Endothelial cell (in vitro differentiated cells): Measurements from ENCODE around the gene MRPL44. TPM values are rescaled to one million over a fixed set of nuclear protein-coding genes. Genes with fewer than 3 reads are reported as not detected.

Experiments used
- DNase-seq: peaks from one replicate; pipeline ENCODE4 v3.0.0; 2021; ENCODE audit warnings: low spot score
- H3K27ac Mint-ChIP-seq: one replicate; pipeline ENCODE4 v1.8.0; 2021; ENCODE audit warnings: mixed read lengths, inconsistent platforms; ENCODE audit not compliant: unreplicated experiment
- H3K27me3 Mint-ChIP-seq: one replicate; pipeline ENCODE4 v1.8.0; 2021; ENCODE audit warnings: mild to moderate bottlenecking, moderate library complexity, mixed read lengths, inconsistent platforms; ENCODE audit not compliant: unreplicated experiment
- H3K36me3 Mint-ChIP-seq: one replicate; pipeline ENCODE4 v1.8.0; 2021; ENCODE audit warnings: mild to moderate bottlenecking, low read depth, mixed read lengths, inconsistent platforms; ENCODE audit not compliant: unreplicated experiment
- H3K4me1 Mint-ChIP-seq: one replicate; pipeline ENCODE4 v1.8.0; 2021; ENCODE audit warnings: mild to moderate bottlenecking, mixed read lengths, inconsistent platforms; ENCODE audit not compliant: unreplicated experiment
- H3K4me3 Mint-ChIP-seq: one replicate; pipeline ENCODE4 v1.8.0; 2021; ENCODE audit warnings: mild to moderate bottlenecking, mixed read lengths, inconsistent platforms; ENCODE audit not compliant: unreplicated experiment
- H3K9me3 Mint-ChIP-seq: one replicate; pipeline ENCODE4 v1.8.0; 2021; ENCODE audit warnings: mixed read lengths, inconsistent platforms; ENCODE audit not compliant: unreplicated experiment
- total RNA-seq: library from RNA; stranded (reverse); fragmentation: NEBNext Ultra II Directional; extraction: Animal tissue kit (Norgen Biotek cat#: 25700); gene quantifications from one replicate; pipeline ENCODE4 v1.2.1, GENCODE V29; 2021; ENCODE audit not compliant: unreplicated experiment
- TF ChIP-seq, protein P1 (sequence below): fragments of 200-600 bp; sonication (generic); IDR thresholded peaks from one replicate; pipeline ENCODE4 v1.5.0; 2021; ENCODE audit warnings: antibody characterized with exemption; ENCODE audit not compliant: unreplicated experiment

MRPL44 gene
- total RNA-seq, 1 donor from 2014 or later, result 25.7 TPM

DNA sequence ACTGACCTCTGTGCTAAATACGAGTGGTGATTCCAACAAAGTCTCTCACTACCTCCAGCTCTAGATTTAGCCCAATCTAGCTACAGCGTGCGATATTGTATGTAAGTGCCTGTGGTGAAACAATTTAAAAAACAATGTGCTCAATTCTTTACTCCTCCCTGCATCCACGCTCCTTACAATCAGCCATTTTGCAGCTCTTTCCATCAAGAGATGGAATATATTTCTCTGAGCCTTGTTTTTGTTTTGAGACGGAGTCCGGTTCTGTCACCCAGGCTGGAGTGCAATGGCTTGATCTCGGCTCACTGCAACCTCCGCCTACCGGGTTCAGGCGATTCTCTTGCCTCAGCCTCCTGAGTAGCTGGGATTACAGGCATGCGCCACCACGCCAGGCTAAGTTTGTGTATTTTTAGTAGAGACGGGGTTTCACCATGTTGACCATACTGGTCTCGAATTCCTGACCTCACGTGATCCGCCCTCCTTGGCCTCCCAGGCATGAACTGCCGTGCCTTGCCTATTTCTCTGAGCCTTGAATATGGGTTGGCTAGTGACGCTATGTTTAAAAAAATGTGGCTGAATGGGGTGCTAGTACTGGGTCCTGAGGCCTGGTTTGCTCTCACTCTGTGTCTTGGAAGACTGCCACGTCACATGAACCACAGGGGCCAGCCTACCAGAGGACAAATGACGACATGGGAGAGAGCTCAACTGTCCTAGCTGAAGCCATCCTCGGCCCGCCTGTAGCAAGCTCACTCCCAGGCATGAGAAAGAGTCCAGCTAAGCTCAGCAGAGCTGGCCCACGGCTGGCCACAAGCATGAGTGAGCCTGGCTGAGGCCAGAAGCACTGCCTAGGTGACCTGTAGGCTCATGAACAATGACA, 26.9 kb upstream of the MRPL44 start:
- TF ChIP-seq, protein P1, sequence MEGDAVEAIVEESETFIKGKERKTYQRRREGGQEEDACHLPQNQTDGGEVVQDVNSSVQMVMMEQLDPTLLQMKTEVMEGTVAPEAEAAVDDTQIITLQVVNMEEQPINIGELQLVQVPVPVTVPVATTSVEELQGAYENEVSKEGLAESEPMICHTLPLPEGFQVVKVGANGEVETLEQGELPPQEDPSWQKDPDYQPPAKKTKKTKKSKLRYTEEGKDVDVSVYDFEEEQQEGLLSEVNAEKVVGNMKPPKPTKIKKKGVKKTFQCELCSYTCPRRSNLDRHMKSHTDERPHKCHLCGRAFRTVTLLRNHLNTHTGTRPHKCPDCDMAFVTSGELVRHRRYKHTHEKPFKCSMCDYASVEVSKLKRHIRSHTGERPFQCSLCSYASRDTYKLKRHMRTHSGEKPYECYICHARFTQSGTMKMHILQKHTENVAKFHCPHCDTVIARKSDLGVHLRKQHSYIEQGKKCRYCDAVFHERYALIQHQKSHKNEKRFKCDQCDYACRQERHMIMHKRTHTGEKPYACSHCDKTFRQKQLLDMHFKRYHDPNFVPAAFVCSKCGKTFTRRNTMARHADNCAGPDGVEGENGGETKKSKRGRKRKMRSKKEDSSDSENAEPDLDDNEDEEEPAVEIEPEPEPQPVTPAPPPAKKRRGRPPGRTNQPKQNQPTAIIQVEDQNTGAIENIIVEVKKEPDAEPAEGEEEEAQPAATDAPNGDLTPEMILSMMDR, result no peak
- DNase-seq, result no peak
- Mint-ChIP-seq H3K9me3 (no peaks in the 10 kb centered on the region), H3K4me1 (no peaks in the 10 kb centered on the region), H3K4me3 (no peak overlapping the region), H3K27me3 (peaks cover 3% of the 10 kb centered on the region), H3K36me3 (peaks cover 13% of the 10 kb centered on the region), H3K27ac (no peak overlapping the region)

DNA sequence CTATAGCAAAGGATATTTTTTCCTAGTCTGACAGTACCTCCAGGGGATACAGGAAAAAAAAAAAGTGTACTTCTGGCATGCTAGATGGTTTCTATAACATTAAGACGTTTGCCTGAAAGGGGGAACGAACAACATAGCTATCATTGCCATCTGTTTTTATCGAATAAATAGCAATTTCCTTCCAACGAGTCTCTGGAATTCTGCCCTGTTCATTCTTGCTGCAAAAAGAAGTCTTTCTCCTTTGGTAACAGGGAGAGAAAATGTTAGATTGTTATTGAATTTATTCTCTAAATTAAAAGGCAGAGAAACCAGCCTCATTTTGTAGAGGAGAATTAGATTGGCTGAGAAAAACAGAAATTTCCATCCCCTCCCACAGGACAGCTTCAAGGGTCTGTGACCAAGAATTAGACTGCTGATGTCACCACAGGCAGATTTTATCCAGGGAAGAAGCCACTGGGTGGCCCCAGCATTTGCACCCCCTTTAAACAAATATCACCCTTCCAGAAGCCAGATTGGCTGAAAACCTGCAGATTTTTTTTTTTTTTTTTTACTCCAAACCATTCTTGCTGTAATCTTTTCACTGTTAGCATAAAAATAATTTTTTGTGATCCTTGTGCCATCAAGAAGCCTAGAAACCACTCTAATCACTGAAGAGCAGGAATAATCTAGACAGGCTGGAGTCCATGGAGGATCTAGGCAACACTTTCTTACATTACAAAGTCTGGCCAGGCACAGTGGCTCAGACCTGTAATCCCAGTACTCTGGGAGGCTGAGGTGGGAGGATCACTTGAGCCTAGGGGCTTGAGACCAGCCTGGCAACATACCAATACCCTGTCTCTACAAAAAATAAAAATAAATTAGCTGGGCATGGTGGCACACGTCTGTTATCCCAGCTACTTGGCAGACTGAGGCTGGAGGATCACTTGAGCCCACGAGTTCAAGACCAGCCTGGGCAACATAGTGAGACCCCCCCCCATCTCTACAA, 24.2 kb upstream of the MRPL44 start:
- TF ChIP-seq, protein P1, result no peak
- H3K9me3 Mint-ChIP-seq, result no peaks in the 10 kb centered on the region
- peaks cover 16% of the 10 kb centered on the region for H3K4me1 Mint-ChIP-seq
- H3K27ac Mint-ChIP-seq, result no peak overlapping the region
- no peak for DNase-seq
- H3K36me3 Mint-ChIP-seq, result peaks cover 2% of the 10 kb centered on the region
- no peaks in the 10 kb centered on the region for H3K27me3 Mint-ChIP-seq
- no peak overlapping the region for H3K4me3 Mint-ChIP-seq

DNA sequence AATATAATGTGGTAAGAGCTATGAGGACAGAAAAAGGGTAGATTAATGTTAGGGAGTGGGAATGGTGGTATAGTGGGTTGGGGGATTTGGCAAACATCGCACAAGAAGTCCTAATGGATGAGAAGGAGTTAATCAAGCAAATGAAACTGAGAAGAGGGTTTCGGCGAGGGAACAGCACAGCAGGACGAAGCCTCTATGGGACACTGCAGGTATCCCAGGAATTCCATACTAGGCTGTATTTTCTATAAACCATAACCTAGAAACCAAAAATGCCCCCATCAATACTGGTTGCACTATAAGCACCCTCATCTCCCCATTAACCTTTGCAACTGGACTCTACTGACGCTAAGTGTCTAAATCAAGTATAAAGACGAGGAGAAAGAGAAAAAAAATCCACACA, 22.4 kb upstream of the MRPL44 start:
- H3K4me1 Mint-ChIP-seq, result peaks cover 16% of the 10 kb centered on the region
- TF ChIP-seq, protein P1, result no peak
- DNase-seq, result no peak
- no peaks in the 10 kb centered on the region for H3K36me3 Mint-ChIP-seq
- H3K27me3 Mint-ChIP-seq, result no peaks in the 10 kb centered on the region
- H3K4me3 Mint-ChIP-seq, result no peak overlapping the region
- H3K27ac Mint-ChIP-seq, result no peak overlapping the region
- H3K9me3 Mint-ChIP-seq, result no peaks in the 10 kb centered on the region

DNA sequence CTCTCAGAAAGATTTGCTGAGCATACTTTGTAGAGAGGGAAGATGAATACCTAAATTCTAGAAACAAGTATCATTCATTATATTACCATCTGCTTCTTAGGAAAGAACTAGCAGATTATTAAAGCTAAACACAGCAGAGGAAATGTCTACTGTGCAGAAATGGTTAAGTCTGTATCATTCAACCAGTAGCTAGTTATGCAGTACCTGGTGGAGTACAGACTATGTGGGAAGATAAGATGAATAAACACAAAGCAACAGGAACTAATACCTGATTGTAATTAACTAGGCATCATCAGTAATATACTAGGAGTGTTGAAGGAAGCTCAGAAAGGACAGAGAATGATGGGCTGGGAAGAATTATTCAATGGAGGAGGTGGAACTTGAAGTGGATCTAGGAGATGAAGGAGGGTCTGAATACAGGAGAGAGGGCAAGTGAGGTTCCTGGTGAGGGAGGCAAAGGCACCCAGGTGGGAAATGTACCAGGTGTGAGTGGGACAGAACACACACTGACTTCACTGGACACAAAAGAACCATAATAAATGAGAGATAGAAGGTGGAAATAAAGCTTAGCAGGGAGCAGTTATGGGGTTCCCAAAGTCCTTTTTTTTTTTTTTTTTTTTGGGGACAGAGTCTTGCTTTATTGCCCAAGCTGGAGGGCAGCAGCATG, 21.7 kb upstream of the MRPL44 start:
- peaks cover 16% of the 10 kb centered on the region for H3K4me1 Mint-ChIP-seq
- no peaks in the 10 kb centered on the region for H3K36me3 Mint-ChIP-seq
- no peak overlapping the region for H3K4me3 Mint-ChIP-seq
- H3K27ac Mint-ChIP-seq, result peak overlapping the region; percentile 43
- no peaks in the 10 kb centered on the region for H3K9me3 Mint-ChIP-seq
- no peak for DNase-seq
- H3K27me3 Mint-ChIP-seq, result no peaks in the 10 kb centered on the region
- TF ChIP-seq, protein P1, result no peak
